Heart right ventricle (tissue), 16 donors: ENCODE data around the gene PLA2G7. TPM values are rescaled to one million over a fixed set of nuclear protein-coding genes. Genes with fewer than 3 reads are reported as not detected.

Experiments used
- ATAC-seq, 8 donors: fragments of 200-7000 bp; cut with Tn5 transposase; one replicate each; pipeline ENCODE4 v1.9.1; 2020; ENCODE audit warnings: mild to moderate bottlenecking in 8 of 8, moderate library complexity in 8 of 8, moderate number of reproducible peaks in 1 of 8
- DNase-seq, 2 donors: peaks; one replicate each; pipeline ENCODE4 v3.0.0-alpha.2; 2020
- H3K27ac ChIP-seq, 10 donors: fragments of 200-600 bp; sonication (generic) in 2 of 10; one replicate each; pipeline versions ENCODE4 v1.5.0 to v1.8.0; 2020 to 2022; ENCODE audit warnings: mild to moderate bottlenecking in 3 of 10
- H3K27me3 ChIP-seq, 7 donors: fragments of 200-600 bp; one replicate each; pipeline ENCODE4 v1.8.0; 2021 to 2022; ENCODE audit warnings: mild to moderate bottlenecking in 2 of 7
- H3K36me3 ChIP-seq, 9 donors: fragments of 200-600 bp; sonication (generic) in 1 of 9; one replicate each; pipeline versions ENCODE4 v1.5.0 to v1.8.0; 2020 to 2022; ENCODE audit warnings: mild to moderate bottlenecking in 2 of 9
- H3K4me1 ChIP-seq, 9 donors: fragments of 200-600 bp; sonication (generic) in 1 of 9; one replicate each; pipeline versions ENCODE4 v1.5.0 to v1.8.0; 2020 to 2022; ENCODE audit warnings: mild to moderate bottlenecking in 4 of 9
- H3K4me3 ChIP-seq, 10 donors: fragments of 200-600 bp; sonication (generic) in 2 of 10; one replicate each; pipeline versions ENCODE4 v1.5.0 to v1.8.0; 2020 to 2022; ENCODE audit warnings: mild to moderate bottlenecking in 7 of 10, moderate library complexity in 2 of 10
- H3K9me3 ChIP-seq, 11 donors: fragments of 200-600 bp in 10 of 11; sonication (generic) in 2 of 11; one replicate each; pipeline versions ENCODE4 v1.5.0 to v1.8.0; 2013 to 2022; ENCODE audit warnings: mild to moderate bottlenecking in 2 of 11, control low read depth in 1 of 11, moderate library complexity in 1 of 11
- CTCF ChIP-seq, 9 donors: fragments of 200-600 bp; sonication (generic) in 2 of 9; IDR thresholded peaks; one replicate each; pipeline versions ENCODE4 v1.5.0 to v1.8.0; 2021 to 2022; ENCODE audit warnings: antibody characterized with exemption in 9 of 9, mild to moderate bottlenecking in 5 of 9, moderate library complexity in 1 of 9
- WGBS, 2 donors: extraction: QIAGEN DNeasy Blood & Tissue Kit; methylation state at CpG; one replicate each; pipeline ENCODE4 v1.1.7; 2013; ENCODE audit warnings: inconsistent platforms in 1 of 2; 5-methylcytosine and 5-hydroxymethylcytosine counted together
- intact Hi-C, 10 donors: fragments of 100-400 bp; cut with DNase I; formaldehyde crosslinking; loops; one replicate each; pipeline versions ENCODE4 v1.11.1 to v1.14.2; 2022
- polyA plus RNA-seq, 2 donors: library from polyadenylated mRNA; stranded (reverse); fragments of 200-250 nt; gene quantifications; one replicate each; pipeline ENCODE4 v1.2.3, GENCODE V29; 2013
- total RNA-seq, 10 donors: library from RNA; stranded (reverse); fragmentation: NEBNext Ultra II Directional in 3 of 10; extraction: Animal tissue kit (Norgen Biotek cat#: 25700) in 3 of 10; gene quantifications; one replicate each; pipeline versions ENCODE4 v1.2.1 to v1.2.4, GENCODE V29; 2021 to 2023
- donor health status: Arrhythmogenic right ventricular cardiomyopathy.
- donor health status: ischemic (EF 13 %, LVEDD 7.1; RV severe dilation, severe dysfunction).
- donor health status: healthy with polysubstance abuse.
- donor health status: DM: no; HTN: yes; CAD: no.
- donor health status: DM: no; HTN: no; CAD: no.
- donor health status: ischemic (EF 25% LVEDD 6.9; RV normal size, moderate dysfunction).
- donor health status: ischemic (EF 25% LVEDD 5.7; RV mildly dilated, moderate dysfunction).
- donor health status: healthy.
- donor health status: DM: yes; HTN: yes; CAD: no.
- donor health status: Ischemic cardiomyopathy.
- donor health status: ischemic (EF 35%, LVEDD 5.7; RV mildly dilated, moderate dysfunction).
- donor health status: nonischemic (EF 11% LVEDD 7.7; RV severe dilation, severe dysfunction).
- donor health status: DM: yes; HTN: yes; CAD: no.
- donor health status: PGD.
- donor health status: ischemic (EF 29% LVEDD 5.4; RV normal size, mild dysfunction).
- donor health status: nonischemic (EF 23%, LVEDD 6.1; RV moderate dilation, normal function).

The PLA2G7 gene
- total and polyA plus RNA-seq, 12 donors: 0.12 to 4.0 (median 0.24) TPM; not detected in 6

- peaks cover 0 to 53% (median 36%) of the 10 kb centered on the region in 7 donors for H3K27me3 ChIP-seq
- H3K4me1 ChIP-seq: peaks cover 0 to 16% (median 9%) of the 10 kb centered on the region in 9 donors
- H3K36me3 ChIP-seq: no peaks in the 10 kb centered on the region
- intact Hi-C loops: no loop called here
- H3K4me3 ChIP-seq: no peak overlapping the region
- no peak for TF ChIP-seq CTCF (IDR thresholded peaks at IDR 0.05)
- H3K27ac ChIP-seq: peak overlapping the region in 1 of 10 donors; percentile 17
- no peak for ATAC-seq
- H3K9me3 ChIP-seq: no peaks in the 10 kb centered on the region
- no peak for DNase-seq
- WGBS, 2 donors: 90 to 100% methylated on average over 2 of the region's 2 CpGs
Measured at GRCh38 chr6:46733341-46733801, 1.8 kb downstream of the PLA2G7 start.

DNA sequence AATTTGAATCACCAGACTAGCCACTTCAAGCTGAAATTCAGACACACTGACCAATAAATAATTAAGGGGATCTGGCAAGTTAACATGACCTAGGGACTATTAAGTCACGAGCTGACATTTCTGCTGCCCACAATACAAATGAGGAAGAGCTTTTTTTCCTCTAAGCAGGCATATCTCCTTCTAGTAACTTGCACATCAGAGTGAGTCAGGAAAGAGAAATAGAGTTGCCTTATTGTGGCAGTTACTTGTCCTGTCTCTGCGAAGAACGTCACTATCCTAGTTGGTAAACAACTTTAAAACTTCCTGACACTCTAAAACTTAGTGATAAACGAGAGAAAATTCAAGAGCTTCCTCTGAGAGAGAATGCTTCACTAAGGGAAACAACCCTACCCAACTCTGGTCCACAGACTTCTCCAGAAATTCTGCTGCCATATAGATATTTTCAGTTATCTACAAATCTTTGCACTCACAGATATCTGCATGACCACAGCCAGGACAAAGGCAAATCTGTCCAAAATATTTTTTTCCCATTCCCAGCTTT, 4.2 kb downstream of the PLA2G7 start:
- no peak for TF ChIP-seq CTCF (IDR thresholded peaks at IDR 0.05)
- Histone ChIP-seq H3K27ac (peak overlapping the region in 1 of 10 donors; percentile 70), H3K4me3 (no peak overlapping the region), H3K27me3 (peaks cover 0 to 32% (median 13%) of the 10 kb centered on the region in 7 donors), H3K4me1 (peaks cover 0 to 16% (median 9%) of the 10 kb centered on the region in 9 donors), H3K9me3 (no peaks in the 10 kb centered on the region), H3K36me3 (no peaks in the 10 kb centered on the region)
- DNase-seq (no peak), ATAC-seq (peak in 2 of 8 donors; percentile 32 to 40)
- WGBS, 2 donors: 51 to 59% methylated on average over 4 of the region's 4 CpGs
- intact Hi-C loops: no loop called here

GRCh38 chr6:46729787-46730326, 5.3 kb downstream of the PLA2G7 start:
- peak overlapping the region in 1 of 10 donors; percentile 18 for H3K27ac ChIP-seq
- intact Hi-C loops: no loop called here
- H3K36me3 ChIP-seq: no peaks in the 10 kb centered on the region
- no peak for TF ChIP-seq CTCF (IDR thresholded peaks at IDR 0.05)
- no peak for ATAC-seq
- no peak for DNase-seq
- H3K4me3 ChIP-seq: no peak overlapping the region
- H3K27me3 ChIP-seq: peaks cover 0 to 25% (median 3%) of the 10 kb centered on the region in 7 donors
- WGBS, 2 donors: 84 to 86% methylated on average over 1 of the region's 1 CpG
- H3K4me1 ChIP-seq: peaks cover 0 to 5% (median 0%) of the 10 kb centered on the region in 9 donors
- no peaks in the 10 kb centered on the region for H3K9me3 ChIP-seq

- Histone ChIP-seq H3K27ac (no peak overlapping the region), H3K4me3 (no peak overlapping the region), H3K36me3 (no peaks in the 10 kb centered on the region), H3K27me3 (peaks cover 0 to 24% (median 6%) of the 10 kb centered on the region in 7 donors), H3K9me3 (no peaks in the 10 kb centered on the region), H3K4me1 (peaks cover 0 to under 1% (median 0%) of the 10 kb centered on the region in 9 donors)
- 80 to 85% methylated on average over 1 of the region's 1 CpG for WGBS, 2 donors
- no peak for TF ChIP-seq CTCF (IDR thresholded peaks at IDR 0.05)
- ATAC-seq (no peak), DNase-seq (no peak)
- intact Hi-C loops: no loop called here
Measured at GRCh38 chr6:46720401-46720800, 14.8 kb downstream of the PLA2G7 start.
